ENCODE measurements around the gene NDUFB10.

The NDUFB10 gene

DNA sequence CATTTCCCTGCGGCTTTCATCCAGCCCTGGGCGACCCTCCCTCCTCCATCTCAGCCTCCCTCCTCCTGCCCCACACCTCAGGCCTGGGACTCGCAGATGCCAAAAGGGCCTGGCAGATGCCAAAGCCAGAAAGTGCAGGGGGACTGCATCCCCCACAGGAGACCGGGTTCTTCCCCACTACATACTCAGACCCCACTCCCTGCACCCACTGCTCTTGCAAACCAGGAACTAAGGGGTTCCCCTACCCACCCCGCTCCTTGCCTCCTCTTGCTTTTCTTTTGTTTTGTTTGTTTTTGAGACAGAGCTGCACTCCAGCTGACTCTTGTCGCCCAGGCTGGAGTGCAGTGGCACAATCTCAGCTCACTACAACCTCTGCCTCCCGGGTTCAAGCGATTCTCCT is 44.4 kb upstream of the NDUFB10 start:
- H3K4me3 ChIP-seq (ENCODE audit: low read depth, low read length) = no peak overlapping the region
- TF ChIP-seq, protein P1, sequence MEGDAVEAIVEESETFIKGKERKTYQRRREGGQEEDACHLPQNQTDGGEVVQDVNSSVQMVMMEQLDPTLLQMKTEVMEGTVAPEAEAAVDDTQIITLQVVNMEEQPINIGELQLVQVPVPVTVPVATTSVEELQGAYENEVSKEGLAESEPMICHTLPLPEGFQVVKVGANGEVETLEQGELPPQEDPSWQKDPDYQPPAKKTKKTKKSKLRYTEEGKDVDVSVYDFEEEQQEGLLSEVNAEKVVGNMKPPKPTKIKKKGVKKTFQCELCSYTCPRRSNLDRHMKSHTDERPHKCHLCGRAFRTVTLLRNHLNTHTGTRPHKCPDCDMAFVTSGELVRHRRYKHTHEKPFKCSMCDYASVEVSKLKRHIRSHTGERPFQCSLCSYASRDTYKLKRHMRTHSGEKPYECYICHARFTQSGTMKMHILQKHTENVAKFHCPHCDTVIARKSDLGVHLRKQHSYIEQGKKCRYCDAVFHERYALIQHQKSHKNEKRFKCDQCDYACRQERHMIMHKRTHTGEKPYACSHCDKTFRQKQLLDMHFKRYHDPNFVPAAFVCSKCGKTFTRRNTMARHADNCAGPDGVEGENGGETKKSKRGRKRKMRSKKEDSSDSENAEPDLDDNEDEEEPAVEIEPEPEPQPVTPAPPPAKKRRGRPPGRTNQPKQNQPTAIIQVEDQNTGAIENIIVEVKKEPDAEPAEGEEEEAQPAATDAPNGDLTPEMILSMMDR (IDR thresholded peaks at IDR 0.05; ENCODE audit: borderline replicate concordance, insufficient read depth, low read depth, low read length) = no peak

DNA sequence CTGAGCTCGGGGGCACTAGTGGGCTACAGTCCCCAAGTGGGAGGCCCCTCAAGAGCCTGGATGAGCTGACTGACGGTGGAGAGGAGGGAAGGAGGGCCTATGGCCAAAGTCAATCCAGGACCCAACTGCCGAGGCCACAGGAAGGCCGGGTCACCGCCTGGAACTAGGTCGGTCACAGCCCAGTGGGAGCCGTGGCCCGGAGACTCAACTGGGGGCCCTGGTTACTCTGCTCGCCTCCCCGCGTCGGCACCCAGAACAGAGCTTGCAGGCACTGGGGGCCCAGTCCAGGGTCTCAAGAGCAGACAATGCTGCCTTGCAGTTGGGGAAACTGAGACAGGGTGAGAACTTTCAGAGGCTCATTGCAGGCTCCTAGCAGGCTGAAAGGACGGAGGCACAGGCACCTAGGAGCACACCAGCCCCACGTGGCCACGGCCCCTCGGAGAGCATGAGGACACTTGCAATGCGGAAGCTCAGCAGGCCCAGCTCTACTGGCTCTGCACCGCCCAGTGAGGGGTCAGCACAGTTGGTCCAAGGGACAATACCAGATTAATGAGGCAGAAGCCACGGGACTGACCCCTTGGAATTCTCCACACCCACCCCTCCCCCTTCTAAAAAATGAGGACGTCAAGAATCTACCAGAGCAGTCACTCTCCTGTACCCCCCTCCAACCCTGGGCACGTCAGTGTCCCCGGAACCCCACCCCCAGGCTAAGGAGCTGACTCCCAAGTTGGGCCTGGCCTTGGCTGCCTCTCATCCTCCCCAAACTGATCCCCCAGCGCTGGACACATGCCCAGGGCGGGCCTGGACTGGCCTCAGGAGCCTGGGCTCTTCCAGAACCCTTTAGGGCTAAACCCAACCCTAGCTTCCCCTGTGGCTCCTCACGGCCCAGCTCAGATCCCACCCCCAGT is 43.4 kb upstream of the NDUFB10 start:
- H3K4me3 ChIP-seq (ENCODE audit: low read depth, low read length) = no peak overlapping the region
- TF ChIP-seq, protein P1 (IDR thresholded peaks at IDR 0.05; ENCODE audit: borderline replicate concordance, insufficient read depth, low read depth, low read length) = no peak

DNA sequence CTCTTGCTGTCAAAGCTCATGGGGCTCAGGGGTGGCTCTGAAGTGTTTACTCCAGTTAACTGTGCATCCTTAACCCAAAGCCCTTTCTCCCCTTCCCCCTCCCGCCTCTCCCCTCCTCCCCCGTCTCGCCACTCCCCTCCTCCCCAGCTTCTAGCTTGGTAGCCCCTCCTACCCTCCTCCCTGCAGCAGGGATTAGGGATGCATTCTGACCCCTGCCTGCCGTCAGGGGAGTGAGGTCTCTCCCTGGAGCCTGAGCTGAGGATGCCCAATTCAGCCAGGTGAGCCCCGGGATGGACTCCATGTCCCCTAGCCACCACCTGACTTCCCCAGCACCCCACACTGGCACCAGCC is 42.7 kb upstream of the NDUFB10 start:
- no peak overlapping the region for H3K4me3 ChIP-seq (ENCODE audit: low read depth, low read length)
- TF ChIP-seq, protein P1 (IDR thresholded peaks at IDR 0.05; ENCODE audit: borderline replicate concordance, insufficient read depth, low read depth, low read length) = no peak

DNA sequence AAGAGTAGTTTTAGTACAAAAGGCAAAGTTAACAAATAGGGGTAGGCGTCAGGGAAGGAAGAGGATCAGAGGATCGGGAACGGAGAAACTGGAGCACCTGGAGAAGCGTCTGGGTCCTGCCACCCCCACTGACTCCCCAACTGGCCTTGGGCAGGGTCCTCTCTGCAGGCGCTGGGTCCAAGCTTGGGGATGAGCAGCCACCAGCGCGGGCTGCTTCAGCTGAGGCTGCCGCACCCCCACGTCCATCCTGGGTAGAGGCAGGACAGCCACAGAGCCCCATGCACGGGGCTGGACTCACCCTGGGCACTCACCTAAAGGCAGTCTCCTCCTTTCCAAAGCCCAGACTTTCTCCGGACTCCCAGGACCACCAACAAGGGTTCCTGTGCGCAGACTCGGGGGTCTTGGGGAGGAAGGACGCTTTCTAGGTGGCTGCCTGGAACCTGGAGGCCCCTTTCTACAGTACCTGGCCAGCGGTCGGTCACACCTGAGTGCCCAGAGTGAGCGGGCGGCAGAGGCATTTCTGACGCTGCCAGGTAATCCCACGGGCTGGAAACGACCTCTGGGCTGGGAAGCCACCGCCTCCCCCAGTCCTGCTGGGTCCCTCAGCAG is 42.2 kb upstream of the NDUFB10 start:
- TF ChIP-seq, protein P1 (IDR thresholded peaks at IDR 0.05; ENCODE audit: borderline replicate concordance, insufficient read depth, low read depth, low read length) = no peak
- no peak overlapping the region for H3K4me3 ChIP-seq (ENCODE audit: low read depth, low read length)

DNA sequence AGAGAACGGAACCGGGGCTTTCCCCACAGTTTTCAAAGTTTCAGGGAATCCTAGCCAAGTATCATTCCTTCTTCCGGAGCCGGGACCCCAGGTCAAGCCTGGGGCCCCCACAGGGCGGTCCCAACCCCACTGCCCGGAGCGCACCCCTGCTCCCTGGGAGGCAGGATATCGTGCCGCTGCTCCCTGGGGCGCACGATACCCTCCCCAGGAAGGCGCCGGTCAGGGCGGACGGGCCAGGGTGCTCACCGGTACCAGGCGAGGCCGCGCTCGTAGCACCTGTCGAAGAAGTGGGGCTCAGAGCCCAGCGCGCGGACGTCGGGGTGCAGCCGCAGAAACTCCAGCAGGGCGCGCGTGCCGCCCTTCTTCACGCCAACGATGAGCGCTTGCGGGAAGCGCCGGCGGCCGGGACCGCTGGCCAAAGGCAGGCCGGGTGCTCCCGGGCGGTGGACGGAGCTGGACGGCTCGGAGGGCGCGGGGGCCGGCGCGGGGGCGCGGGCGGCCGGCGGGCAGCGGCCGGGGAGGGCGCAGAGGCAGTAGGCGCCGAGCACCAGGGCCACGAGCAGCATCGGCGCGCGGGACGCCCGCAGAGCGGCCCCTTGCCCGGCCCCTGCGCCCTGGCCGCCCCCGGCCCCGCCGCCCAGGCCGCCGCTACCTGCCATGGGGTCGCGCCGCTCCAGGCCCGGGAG is 41.5 kb upstream of the NDUFB10 start:
- H3K4me3 ChIP-seq (ENCODE audit: low read depth, low read length) = no peak overlapping the region
- TF ChIP-seq, protein P1 (IDR thresholded peaks at IDR 0.05; ENCODE audit: borderline replicate concordance, insufficient read depth, low read depth, low read length) = no peak

DNA sequence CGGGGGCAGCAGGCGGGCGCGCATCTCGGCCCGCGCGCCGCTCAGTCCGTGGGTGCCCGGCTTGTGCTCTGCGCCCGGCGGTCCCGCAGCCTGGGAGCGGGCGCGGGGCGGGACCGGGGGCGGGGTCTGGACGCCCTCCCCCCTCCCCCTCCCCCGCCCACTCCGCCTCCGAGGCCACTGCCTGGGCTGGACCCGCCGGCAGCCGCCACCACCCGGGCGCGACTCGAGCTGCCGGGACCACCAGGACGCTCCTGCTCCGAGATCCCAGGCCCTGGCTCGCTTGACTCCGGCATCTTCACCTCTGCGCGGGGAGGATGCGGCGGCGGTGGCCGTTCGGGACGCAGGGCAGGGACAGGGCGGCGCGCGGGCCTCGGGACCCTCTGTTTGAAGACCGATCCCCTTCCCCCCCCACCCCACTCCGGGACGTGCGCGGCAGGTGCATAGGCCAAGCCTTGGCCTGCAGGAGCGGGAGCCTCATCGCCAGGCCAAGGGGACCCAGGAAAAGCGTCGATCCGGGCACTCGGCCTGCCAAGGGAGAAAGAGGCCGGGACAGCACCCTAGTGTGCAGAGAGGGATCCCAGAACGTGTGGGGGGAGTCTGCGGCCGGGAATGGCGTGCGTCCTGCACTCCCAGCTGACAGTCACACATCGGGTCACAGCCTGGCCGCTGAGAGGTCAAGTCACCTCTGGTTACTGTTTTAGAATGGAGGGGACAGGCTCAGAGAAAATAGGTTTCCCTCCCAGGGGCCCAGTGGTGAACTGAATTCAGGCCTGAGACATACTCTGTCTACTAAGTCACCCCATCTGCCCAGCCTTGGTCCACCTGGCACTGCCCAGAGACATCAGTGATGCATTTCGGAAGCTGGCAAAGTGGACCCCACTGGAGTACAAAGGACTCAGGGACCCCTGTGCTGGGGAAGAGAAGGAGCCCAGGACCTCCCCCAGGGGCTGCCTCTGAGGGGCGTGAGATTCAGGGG is 40.7 kb upstream of the NDUFB10 start, which contains the start of gene HS3ST6:
Gene HS3ST6, minus strand, starts transcription at position 65 of the 976 bp plus-strand sequence. CDS start 92 bp downstream, outside the sequence.
- TF ChIP-seq, protein P1 (IDR thresholded peaks at IDR 0.05; ENCODE audit: borderline replicate concordance, insufficient read depth, low read depth, low read length) = no peak
- no peak within 1 kb of the TSS for H3K4me3 ChIP-seq (ENCODE audit: low read depth, low read length)
